Astrocyte (in vitro differentiated cells and primary cell): Measurements from ENCODE around the gene MUSK.

Experiments
- EZH2 ChIP-seq: IDR thresholded peaks from 2 replicates; pipeline ENCODE4 v1.6.1; 2012; ENCODE audit warnings: mild to moderate bottlenecking, low read length, inconsistent platforms; ENCODE audit not compliant: insufficient read depth
- TF ChIP-seq, protein P1 (sequence below): IDR thresholded peaks from 2 replicates; pipeline ENCODE4 v1.5.1; 2011; ENCODE audit warnings: low read depth, mild to moderate bottlenecking, inconsistent platforms, low read length, moderate library complexity; ENCODE audit not compliant: insufficient read depth

DNA sequence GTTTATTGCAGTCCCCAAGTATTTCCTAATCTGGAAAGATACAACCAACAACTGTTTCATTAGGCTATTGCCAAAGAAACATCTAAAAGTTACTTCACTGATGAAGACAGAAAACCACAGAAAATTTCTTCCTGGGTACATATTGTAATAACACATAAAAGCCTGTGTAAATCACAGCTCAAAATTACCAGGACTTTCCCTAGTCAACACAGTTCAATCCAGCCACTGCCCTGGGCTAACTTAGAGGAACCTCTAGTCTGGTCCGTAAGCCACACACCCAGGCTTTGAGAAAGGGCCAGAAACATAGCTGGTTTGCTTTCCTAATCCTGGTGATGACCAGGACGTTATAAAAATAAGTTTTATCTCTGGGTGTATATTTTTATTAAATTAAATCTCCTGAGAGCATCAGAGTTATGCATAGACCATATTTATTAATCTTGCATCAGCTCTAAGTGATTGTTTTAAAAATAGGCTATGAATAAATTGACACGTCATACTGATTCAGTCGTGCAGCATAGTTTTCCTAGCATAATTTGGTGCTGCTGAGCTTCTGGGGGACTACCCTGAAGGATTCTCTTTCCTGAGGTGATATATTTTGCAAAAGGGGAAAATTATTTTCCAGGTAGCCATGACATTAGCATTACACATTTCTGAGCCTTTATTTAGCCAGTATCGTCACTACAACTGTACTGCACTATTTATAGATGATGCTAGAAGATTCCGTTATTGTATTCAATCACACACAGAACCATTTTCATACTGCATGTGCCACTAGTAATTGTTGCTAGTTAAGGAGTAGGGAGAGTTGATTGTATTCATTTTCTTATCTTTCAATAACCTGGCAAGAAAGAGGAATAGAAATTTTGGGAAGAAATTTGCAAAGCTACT, 12.6 kb upstream of the MUSK start:
- TF ChIP-seq, protein P1, sequence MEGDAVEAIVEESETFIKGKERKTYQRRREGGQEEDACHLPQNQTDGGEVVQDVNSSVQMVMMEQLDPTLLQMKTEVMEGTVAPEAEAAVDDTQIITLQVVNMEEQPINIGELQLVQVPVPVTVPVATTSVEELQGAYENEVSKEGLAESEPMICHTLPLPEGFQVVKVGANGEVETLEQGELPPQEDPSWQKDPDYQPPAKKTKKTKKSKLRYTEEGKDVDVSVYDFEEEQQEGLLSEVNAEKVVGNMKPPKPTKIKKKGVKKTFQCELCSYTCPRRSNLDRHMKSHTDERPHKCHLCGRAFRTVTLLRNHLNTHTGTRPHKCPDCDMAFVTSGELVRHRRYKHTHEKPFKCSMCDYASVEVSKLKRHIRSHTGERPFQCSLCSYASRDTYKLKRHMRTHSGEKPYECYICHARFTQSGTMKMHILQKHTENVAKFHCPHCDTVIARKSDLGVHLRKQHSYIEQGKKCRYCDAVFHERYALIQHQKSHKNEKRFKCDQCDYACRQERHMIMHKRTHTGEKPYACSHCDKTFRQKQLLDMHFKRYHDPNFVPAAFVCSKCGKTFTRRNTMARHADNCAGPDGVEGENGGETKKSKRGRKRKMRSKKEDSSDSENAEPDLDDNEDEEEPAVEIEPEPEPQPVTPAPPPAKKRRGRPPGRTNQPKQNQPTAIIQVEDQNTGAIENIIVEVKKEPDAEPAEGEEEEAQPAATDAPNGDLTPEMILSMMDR = no peak
- TF ChIP-seq EZH2 = no peak
